Measurements from ENCODE around the gene SPART.
"Not testable (repeated sequence)": the region's sequence is repeated elsewhere in the genome, so short reads cannot be mapped to it uniquely, and the experiment has no call there.

SPART gene

GRCh38 chr13:36352350-36352749 is 6.2 kb upstream of the SPART start:
- no peak for DNase-seq

GRCh38 chr13:36347531-36348210 is 1.5 kb upstream of the SPART start:
- DNase-seq, result no peak

- DNase-seq, result no peak
These were observed 564 bp downstream of the SPART start for GRCh38 chr13:36345438-36346221.

GRCh38 chr13:36344886-36345437 is 1.2 kb downstream of the SPART start:
- no peak for DNase-seq

- no peak for DNase-seq
These were observed 2.0 kb downstream of the SPART start for GRCh38 chr13:36344173-36344572.

- DNase-seq, result no peak
These were observed 2.4 kb downstream of the SPART start for GRCh38 chr13:36343766-36344165.

- no peak for DNase-seq
These were observed 3.5 kb downstream of the SPART start for GRCh38 chr13:36342715-36343114.

GRCh38 chr13:36341718-36342117 is 4.5 kb downstream of the SPART start:
- DNase-seq, result no peak

GRCh38 chr13:36339600-36340155 is 6.5 kb downstream of the SPART start:
- DNase-seq, result no peak

GRCh38 chr13:36337938-36338641 is 8.1 kb downstream of the SPART start:
- no peak for DNase-seq

- no peak for DNase-seq
These were observed 13.2 kb downstream of the SPART start for GRCh38 chr13:36332986-36333385.

GRCh38 chr13:36332255-36332654 is 13.9 kb downstream of the SPART start:
- not testable (repeated sequence) for DNase-seq

GRCh38 chr13:36331280-36331679 is 14.9 kb downstream of the SPART start:
- no peak for DNase-seq

GRCh38 chr13:36329361-36329760 is 16.8 kb downstream of the SPART start:
- DNase-seq, result no peak

GRCh38 chr13:36328821-36329220 is 17.4 kb downstream of the SPART start:
- no peak for DNase-seq

- DNase-seq, result no peak
These were observed 20.3 kb downstream of the SPART start for GRCh38 chr13:36325912-36326311.

- not testable (repeated sequence) for DNase-seq
These were observed 21.3 kb downstream of the SPART start for GRCh38 chr13:36324881-36325280.

GRCh38 chr13:36323951-36324566 is 22.1 kb downstream of the SPART start:
- DNase-seq, result no peak

- no peak for DNase-seq
These were observed 22.8 kb downstream of the SPART start for GRCh38 chr13:36323408-36323807.

- DNase-seq, result not testable (repeated sequence)
These were observed 26.4 kb downstream of the SPART start for GRCh38 chr13:36319793-36320192.

- DNase-seq, result no peak
These were observed 32.9 kb downstream of the SPART start for GRCh38 chr13:36313047-36313969.

Measured in DMS 273 treated with DMSO at 0.1 percent for 48 hours (cell line).